Panc1 (cell line): ENCODE results near the gene CKLF. TPM values are rescaled to one million over a fixed set of nuclear protein-coding genes. Genes with fewer than 3 reads are reported as not detected.

Experiments
- ATAC-seq: fragments of 200-7000 bp; cut with Tn5 transposase; 2 replicates; pipeline ENCODE4 v1.9.1; 2020; ENCODE audit warnings: mild to moderate bottlenecking, moderate library complexity
- BruUV-seq: library from RNA; stranded (reverse); fragments of 400-500 nt; replicated peaks from 2 replicates; lab custom pipeline; 2021; lab: Mats Ljungman, UMichigan
- CTCF ChIA-PET: fragments of 300-600 bp; sonication (Branson Sonifier 250); formaldehyde crosslinking; loops from one replicate; lab custom pipeline; 2022; ENCODE audit warnings: antibody characterized with exemption; lab: Charles Lee
- POLR2A ChIA-PET: fragments of 300-600 bp; sonication (Branson Sonifier 250); formaldehyde crosslinking; loops from one replicate; lab custom pipeline; 2022; ENCODE audit warnings: antibody characterized with exemption; lab: Charles Lee
- DNase-seq: peaks from one replicate; pipeline ENCODE4 v3.0.0-alpha.2; 2010; ENCODE audit warnings: low read depth, low spot score
- H3K27ac ChIP-seq: 2 replicates; pipeline ENCODE4 v1.5.1; 2011; ENCODE audit warnings: mild to moderate bottlenecking, low read length, inconsistent platforms
- H3K27me3 ChIP-seq: fragments of 200-500 bp; sonication (Bioruptor generic); 2 replicates; pipeline ENCODE4 v1.6.0; 2014; ENCODE audit warnings: low read length, inconsistent platforms; ENCODE audit not compliant: control insufficient read depth, insufficient read depth
- H3K36me3 ChIP-seq: fragments of 200-500 bp; sonication (Bioruptor generic); 2 replicates; pipeline ENCODE4 v1.5.1; 2014; ENCODE audit warnings: inconsistent platforms, mild to moderate bottlenecking, low read length, moderate library complexity; ENCODE audit not compliant: control insufficient read depth, insufficient read depth
- H3K4me1 ChIP-seq: 2 replicates; pipeline ENCODE4 v1.5.1; 2011; ENCODE audit warnings: inconsistent platforms, mild to moderate bottlenecking, low read length, moderate library complexity; ENCODE audit not compliant: control insufficient read depth, insufficient read depth
- H3K4me3 ChIP-seq, 2 experiments: 2 replicates each; pipeline ENCODE4 v1.5.1; 2011 to 2012; ENCODE audit warnings: low read depth in 2 of 2, low read length in 2 of 2, mild to moderate bottlenecking in 2 of 2, inconsistent platforms in 1 of 2, moderate library complexity in 1 of 2
- H3K9me3 ChIP-seq: fragments of 200-500 bp; sonication (Bioruptor generic); 2 replicates; pipeline ENCODE4 v1.5.1; 2014; ENCODE audit warnings: low read depth, mild to moderate bottlenecking, inconsistent platforms, low read length, moderate library complexity; ENCODE audit not compliant: control insufficient read depth, insufficient read depth
- CTCF ChIP-seq: fragments of 450-650 bp; IDR thresholded peaks from 2 replicates; pipeline ENCODE4 v1.5.1; 2017; ENCODE audit warnings: mild to moderate bottlenecking
- POLR2AphosphoS5 ChIP-seq: IDR thresholded peaks from 2 replicates; pipeline ENCODE4 v1.6.1; 2012; ENCODE audit warnings: mild to moderate bottlenecking, low read depth, low read length, moderate library complexity
- SIN3A ChIP-seq: IDR thresholded peaks from 2 replicates; pipeline ENCODE4 v1.6.1; 2012; ENCODE audit warnings: low read depth, mild to moderate bottlenecking, low read length, moderate library complexity, borderline replicate concordance; ENCODE audit not compliant: insufficient read depth
- TCF7L2 ChIP-seq: IDR thresholded peaks from 2 replicates; pipeline ENCODE4 v1.6.1; 2011; ENCODE audit warnings: mild to moderate bottlenecking, low read depth, low read length, inconsistent platforms
- in situ Hi-C: cut with HindIII; loops from 2 replicates; pipeline ENCODE4 v1.10.0; 2016; ENCODE audit warnings: low sequenced_read_pairs, low pct_unique_long_range_greater_than_20kb
- intact Hi-C: fragments of 100-400 bp; cut with micrococcal nuclease; formaldehyde crosslinking; loops from one replicate; pipeline ENCODE4 v1.10.0; 2022; ENCODE audit not compliant: unreplicated experiment
- total RNA-seq: library from RNA; stranded (reverse); gene quantifications from one replicate; pipeline ENCODE4 v1.2.1, GENCODE V29; 2021; ENCODE audit not compliant: unreplicated experiment
- TF ChIP-seq, protein P1 (sequence below), 2 experiments: IDR thresholded peaks; 2 replicates each; pipeline ENCODE4 v1.6.1; 2011 to 2012; ENCODE audit warnings: low read depth in 2 of 2, control low read depth in 1 of 2, low read length in 1 of 2, mild to moderate bottlenecking in 1 of 2, moderate library complexity in 1 of 2; ENCODE audit not compliant: insufficient read depth in 1 of 2

The CKLF gene
- total RNA-seq, 1 experiment from 2014 or later: 88.1 TPM

DNA sequence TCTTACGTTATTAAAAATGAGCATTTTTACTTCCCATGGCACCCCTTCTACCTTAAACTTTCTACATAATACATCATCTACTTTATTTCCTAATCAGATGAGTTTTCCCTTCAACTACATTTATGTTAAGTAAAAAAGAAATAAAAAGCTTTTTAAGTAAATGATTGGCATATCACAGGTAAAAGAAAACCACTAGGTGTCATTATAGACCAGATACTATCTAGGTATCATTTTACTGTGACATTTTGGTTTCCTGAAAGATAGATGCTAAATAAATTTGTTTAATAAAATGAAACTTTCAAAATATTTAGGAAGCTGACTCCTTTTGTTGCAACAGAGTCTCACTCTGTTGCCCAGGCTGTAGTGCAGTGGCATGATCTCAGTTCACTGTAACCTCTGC, 10.0 kb downstream of the CKLF start:
- in situ Hi-C loops: no loop called here
- no peak overlapping the region for H3K4me3 ChIP-seq
- H3K36me3 ChIP-seq: peaks cover 12% of the 10 kb centered on the region
- no peaks in the 10 kb centered on the region for H3K4me1 ChIP-seq
- no peaks in the 10 kb centered on the region for H3K9me3 ChIP-seq
- DNase-seq (no peak), ATAC-seq (no peak)
- BruUV-seq: no TSS peak
- H3K27ac ChIP-seq: no peak overlapping the region
- intact Hi-C loops: no loop called here
- no peak for TF ChIP-seq SIN3A
- peak; percentile 7; the same call in 1 of the 2 replicates for TF ChIP-seq CTCF
- ChIA-PET POLR2A (interaction anchor here (1.4 kb wide), 1 partner anchor 10 kb away, joined by 4 read pairs; the partner anchor contains the start of gene CKLF), CTCF (interaction anchor here (2.6 kb wide), 1 partner anchor 46 kb away, joined by 11 read pairs; no protein-coding TSS in a partner anchor)
- no peaks in the 10 kb centered on the region for H3K27me3 ChIP-seq

GRCh38 chr16:66562986-66563385, 10.6 kb downstream of the CKLF start:
- intact Hi-C loops: no loop called here
- Histone ChIP-seq H3K9me3 (no peaks in the 10 kb centered on the region), H3K36me3 (peaks cover 12% of the 10 kb centered on the region), H3K4me1 (no peaks in the 10 kb centered on the region), H3K4me3 (no peak overlapping the region), H3K27me3 (no peaks in the 10 kb centered on the region), H3K27ac (no peak overlapping the region)
- ChIA-PET CTCF (interaction anchor here (2.6 kb wide), 1 partner anchor 46 kb away, joined by 11 read pairs; no protein-coding TSS in a partner anchor), POLR2A (interaction anchor here (1.4 kb wide), 1 partner anchor 11 kb away, joined by 4 read pairs; the partner anchor contains the start of gene CKLF)
- ATAC-seq (no peak), DNase-seq (no peak)
- in situ Hi-C loops: no loop called here
- BruUV-seq: no TSS peak
- TF ChIP-seq POLR2AphosphoS5: no peak
- TF ChIP-seq CTCF: no peak
- TF ChIP-seq TCF7L2: no peak
- TF ChIP-seq, protein P1, sequence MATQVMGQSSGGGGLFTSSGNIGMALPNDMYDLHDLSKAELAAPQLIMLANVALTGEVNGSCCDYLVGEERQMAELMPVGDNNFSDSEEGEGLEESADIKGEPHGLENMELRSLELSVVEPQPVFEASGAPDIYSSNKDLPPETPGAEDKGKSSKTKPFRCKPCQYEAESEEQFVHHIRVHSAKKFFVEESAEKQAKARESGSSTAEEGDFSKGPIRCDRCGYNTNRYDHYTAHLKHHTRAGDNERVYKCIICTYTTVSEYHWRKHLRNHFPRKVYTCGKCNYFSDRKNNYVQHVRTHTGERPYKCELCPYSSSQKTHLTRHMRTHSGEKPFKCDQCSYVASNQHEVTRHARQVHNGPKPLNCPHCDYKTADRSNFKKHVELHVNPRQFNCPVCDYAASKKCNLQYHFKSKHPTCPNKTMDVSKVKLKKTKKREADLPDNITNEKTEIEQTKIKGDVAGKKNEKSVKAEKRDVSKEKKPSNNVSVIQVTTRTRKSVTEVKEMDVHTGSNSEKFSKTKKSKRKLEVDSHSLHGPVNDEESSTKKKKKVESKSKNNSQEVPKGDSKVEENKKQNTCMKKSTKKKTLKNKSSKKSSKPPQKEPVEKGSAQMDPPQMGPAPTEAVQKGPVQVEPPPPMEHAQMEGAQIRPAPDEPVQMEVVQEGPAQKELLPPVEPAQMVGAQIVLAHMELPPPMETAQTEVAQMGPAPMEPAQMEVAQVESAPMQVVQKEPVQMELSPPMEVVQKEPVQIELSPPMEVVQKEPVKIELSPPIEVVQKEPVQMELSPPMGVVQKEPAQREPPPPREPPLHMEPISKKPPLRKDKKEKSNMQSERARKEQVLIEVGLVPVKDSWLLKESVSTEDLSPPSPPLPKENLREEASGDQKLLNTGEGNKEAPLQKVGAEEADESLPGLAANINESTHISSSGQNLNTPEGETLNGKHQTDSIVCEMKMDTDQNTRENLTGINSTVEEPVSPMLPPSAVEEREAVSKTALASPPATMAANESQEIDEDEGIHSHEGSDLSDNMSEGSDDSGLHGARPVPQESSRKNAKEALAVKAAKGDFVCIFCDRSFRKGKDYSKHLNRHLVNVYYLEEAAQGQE (IDR thresholded peaks at IDR 0.05; ENCODE audit: insufficient read depth in 1 of 2, low read depth in 2 of 2, low read length in 1 of 2): no peak
- TF ChIP-seq SIN3A: no peak
